Glomerular visceral epithelial cell (primary cell): Measurements from ENCODE around the gene PRRT4.
A peak's percentile ranks its signal among the peaks of the same experiment; 100 is the strongest.

Source experiments
- DNase-seq: peaks from one replicate; pipeline ENCODE4 v3.0.0-alpha.2; 2016; ENCODE audit errors: extremely low spot score

PRRT4 gene

DNA sequence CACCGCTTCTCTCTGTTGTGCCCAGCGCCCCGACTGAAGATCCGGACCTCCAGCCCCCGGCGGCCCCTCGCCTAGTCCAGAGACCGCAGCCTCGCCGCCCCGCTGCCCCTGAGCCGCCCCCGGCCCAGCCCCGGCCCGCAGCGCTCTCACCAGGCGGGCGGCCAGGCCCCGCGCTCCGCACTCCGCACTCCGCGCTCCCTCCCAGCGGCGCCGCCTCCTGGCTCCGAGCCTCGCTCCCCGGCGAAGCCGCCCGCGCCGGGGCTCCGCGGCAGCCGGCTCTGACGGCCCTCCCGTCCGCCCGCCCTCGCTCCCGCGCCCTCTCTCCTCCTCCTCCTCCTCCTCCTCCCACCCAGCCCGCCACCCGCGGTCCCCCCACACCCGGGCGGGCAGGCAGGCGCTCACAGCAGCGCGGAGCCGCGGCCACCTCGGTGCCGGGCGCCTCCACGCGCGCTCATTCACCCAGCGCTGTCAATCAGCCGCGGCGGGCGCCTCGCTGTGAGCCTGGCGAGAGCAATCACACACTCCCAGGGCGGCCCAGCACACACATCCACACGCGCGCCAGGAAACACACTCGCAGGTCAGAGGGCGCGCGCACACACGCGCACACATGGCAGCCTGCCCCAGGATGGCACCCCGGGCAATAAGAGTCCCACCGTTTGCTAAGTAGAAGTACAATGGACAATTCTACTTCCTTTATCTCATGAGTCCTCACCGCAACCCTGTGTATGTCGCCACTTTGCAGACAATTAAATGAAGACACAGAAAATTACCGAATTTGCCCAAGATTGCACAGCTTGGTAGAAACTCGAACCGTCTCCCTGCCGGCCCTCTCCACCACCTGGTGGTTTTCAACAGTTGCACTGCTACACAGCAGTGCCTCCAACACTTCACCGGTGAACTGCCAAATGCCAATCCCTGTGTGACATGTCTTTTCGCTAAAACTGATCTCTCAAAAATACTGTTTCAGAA lies at the start of gene PRRT4:
Gene PRRT4 (minus strand): TSS at position 280 of the 969 bp plus-strand sequence.
- DNase-seq: peak; percentile 15

DNA sequence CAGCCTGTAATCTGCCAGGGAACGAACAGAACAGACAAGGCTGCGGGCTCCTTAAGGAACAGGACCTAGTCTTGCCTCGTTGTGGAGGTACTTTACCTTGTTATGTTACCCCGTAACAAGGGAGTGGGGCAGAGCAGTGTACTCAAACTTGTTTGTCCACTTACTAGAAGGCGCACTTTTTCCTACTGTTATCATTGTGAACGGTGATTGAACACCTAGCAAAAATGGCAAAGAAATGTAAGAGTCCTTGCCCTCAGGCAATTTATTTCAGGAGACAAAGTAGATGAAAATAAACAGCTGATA lies 48.9 kb upstream of the PRRT4 start:
- DNase-seq: no peak

DNA sequence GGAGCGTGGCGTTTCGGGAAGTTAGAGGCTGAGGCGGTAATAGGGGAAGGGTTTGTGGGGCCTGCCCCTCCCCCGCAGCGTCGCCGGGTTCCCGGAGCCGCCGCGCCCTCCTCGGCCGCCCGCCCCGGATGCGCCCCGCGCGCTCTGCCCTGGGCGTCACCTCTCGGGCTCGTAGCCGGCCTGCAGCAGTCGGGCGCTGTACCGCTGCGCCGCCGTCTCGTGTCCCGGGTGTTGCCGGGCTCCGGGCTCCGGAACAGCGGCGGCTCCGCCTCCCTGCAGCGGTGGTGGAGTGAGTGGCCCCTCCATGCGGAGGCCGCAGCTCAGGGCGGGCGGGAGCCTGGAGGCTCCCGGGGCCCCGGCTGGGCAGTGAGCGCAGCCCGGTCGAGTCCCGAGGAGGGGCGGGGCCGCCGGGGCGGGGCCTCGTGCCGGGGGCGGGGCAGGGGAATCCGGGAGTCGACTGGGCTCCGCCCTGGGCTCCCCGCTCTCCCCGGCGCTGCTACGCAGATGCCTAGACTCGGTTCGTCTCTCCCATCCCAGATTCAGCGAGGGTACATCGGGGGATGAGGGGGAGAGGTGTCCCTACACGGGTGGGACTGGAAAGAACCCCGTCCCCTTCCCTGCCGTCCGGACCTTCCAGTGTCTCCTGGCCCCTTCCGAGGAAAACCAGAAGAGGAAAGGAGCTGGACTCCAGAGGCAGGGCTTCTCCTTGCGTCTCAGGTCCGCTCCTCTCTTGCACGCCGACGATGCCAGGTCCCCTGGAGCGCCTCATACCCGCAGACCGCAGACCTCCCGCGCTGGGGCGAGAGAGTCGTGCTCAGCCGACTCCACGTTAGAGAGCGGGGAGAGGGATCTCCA lies 48.3 kb upstream of the PRRT4 start, which contains the start of gene IMPDH1:
Gene IMPDH1 (minus strand): TSS at position 387 of the 855 bp plus-strand sequence. CDS start 81 bp downstream, at position 306.
- peak; percentile 83 for DNase-seq

DNA sequence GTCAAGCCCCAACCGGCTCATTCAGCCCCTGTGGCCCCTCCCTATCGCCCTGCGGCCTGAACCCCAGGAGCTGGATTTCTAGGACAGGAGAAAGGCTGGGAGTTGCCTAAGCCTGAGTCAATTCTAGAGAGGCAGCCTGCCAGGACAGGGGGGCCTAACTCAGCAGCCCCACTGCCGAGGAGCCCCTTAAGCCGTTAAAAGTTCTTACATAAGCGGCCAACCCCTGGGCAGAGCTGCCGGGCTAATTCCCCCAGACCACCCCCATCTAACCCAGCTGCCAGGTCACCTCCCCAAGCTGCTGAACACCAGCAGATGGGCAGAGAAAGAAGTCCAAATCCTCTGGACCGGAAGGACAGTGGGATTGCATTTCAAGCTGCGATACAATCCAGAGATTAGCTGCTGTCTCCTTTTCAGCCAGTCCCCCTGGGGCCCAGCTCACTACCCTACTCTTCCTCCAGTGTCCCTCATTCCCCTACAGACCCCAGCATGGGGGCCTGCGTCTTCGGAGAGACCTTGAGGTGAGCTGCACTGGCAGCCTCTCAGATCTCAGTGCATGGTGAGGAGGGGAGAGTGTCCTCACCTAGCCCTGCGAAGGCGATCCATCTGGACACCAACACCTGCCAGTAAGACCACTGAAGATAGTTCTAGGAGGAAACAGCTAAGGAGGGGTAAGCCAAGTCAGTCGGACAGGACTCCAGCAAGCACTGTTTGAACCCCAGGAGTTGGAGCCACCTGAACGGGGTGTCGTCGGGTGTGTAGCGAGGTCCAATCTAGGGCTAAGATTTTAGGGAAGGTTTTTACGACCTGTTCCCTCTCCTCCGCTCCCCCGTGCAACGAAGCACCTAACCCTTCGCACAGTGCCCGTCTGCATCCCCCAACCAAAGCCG lies 47.5 kb upstream of the PRRT4 start:
- DNase-seq: no peak

DNA sequence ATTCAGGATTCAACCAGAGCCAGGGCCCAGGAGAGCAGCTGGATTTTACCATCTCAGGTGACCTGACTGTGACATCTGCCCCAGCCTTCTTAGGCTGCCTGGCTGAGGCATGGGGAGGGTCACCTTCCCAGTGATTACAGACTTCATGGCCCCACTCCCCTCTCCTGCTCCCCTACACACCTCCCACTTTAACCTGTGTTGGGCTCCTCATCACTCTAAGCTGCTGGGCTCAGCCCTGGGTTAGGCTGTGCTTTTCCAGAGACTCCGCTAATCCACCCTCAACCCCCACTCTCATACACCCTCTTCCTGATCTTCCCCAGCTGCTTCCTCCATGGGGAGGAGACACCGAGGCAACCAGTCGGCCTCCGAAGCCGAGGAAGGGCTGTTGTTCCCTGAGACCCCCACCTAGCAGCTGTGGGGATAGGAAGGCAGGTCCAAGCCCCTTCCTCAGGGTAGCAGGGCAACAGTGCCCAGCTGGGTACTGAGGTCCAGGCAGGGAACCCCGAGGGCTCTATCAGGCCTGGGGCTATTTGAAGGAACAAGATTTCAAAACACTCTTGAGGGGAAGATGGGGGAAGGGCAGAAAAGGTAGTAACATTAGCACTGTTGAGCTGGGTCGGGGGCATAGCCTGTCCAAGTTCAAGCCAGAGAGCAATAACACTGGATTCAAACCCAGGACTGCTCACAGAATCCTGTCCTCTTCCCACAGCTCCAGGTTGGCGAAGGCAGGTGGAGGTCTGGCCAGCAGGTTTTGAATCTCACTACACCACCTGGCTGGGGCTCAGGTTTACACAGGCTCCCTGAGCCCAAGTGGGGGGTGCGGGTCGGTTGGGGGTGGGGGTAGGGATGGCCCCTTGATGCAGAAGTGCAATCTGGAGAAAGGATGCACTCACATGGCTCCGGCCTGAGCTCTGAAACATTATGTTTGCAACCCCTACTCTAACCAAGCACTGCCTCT lies 46.5 kb upstream of the PRRT4 start:
- no peak for DNase-seq

DNA sequence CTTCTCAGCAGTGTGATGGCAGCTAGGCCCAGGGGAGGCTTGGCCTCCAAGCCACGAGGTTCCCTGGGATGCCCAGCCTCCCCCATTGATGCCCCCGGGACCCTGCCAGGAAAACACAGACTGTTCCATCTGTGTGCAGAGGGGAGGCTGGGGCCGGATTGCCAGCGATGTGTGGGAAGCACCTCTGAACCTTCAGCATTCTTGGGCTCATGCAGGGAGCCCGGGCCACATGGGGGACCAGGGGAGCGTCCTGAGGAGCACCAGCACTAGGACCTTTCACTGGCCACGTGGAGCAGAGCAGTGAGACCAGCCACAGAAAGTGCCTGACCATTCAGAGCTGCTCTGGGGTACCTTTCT lies 45.7 kb upstream of the PRRT4 start:
- no peak for DNase-seq

DNA sequence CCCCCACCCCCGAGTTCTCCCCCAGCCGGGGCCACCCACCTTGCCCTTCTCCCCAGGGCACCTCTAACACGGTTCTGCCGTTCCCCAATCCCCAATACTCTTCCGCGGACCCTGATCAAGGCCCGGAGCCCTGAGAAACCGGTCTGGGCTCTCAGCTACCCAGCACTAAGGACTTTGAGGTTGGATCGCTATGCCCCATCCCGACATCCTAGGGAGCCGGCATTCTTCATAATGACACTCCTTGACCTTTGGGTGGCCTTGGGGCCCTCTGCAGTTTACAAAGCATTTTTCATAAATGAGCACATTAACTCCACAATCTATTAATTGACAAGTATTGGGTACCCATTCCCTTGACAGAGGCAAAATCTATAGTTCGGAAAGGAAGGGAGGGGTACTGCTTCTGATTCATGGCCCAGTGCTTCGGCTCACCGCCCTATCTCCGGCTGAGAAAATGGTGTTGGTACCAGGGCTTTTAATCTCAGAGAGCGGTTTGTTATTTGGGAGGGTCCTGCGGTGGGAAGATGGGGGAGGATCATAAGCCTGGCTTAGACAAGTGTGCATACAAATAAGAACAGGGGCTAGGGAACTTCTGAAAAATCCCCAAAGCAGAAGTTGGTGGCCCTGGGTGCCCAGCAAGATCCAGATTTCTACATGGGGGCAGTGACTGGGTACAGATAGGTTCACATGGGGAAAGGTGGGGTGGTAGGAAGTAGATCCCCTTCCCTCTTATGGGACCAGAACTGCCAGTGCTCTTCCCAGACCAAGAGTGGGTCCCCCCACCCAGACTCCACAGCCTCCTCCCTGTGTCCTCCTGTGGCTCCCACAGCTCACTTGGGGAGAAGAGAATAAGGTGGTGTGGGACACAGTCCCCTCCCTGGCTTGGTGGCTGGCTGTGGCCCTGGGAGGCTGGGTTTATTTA lies 45.1 kb upstream of the PRRT4 start:
- no peak for DNase-seq

DNA sequence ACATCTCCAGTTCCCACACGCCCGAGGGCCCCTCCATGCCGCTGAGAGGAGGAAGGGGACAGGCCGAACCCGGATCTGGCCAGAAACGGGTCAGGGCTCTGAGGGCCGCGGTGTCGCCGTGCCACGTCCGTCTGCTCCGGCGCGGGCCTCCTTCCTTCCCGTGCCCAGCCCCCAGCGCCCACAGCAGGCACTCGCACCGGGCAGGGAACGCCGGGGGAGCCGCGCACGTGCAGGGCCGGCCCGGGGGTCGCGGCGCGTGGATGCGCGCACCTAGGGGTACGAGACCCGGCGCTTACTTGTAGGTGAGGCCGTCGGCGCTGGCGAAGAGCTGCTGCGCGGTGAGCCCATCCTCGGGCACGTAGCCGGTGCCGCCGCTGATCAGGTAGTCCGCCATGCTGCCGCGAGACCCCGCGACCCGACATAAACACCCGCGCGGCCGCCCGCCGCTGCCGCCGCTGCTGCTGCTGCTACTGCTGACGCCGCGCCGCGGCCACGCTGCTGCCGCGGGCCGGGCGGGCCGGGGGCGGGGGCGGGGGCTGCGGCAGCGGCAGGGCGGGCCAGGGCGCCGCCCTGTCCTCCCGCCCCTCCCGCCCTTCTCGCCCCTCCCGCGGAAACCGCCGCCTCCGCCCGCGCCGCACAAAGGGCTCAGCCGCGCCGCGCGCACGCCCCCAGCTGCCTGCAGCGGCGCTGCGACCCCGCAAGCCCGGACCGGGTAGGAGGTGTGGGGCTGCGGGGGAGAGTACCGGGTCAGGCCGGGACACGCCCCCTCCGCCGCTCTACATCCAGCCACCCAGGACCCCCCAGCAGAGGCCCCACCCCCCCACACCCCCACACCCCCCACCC lies 44.2 kb upstream of the PRRT4 start:
- DNase-seq: peak; percentile 55

DNA sequence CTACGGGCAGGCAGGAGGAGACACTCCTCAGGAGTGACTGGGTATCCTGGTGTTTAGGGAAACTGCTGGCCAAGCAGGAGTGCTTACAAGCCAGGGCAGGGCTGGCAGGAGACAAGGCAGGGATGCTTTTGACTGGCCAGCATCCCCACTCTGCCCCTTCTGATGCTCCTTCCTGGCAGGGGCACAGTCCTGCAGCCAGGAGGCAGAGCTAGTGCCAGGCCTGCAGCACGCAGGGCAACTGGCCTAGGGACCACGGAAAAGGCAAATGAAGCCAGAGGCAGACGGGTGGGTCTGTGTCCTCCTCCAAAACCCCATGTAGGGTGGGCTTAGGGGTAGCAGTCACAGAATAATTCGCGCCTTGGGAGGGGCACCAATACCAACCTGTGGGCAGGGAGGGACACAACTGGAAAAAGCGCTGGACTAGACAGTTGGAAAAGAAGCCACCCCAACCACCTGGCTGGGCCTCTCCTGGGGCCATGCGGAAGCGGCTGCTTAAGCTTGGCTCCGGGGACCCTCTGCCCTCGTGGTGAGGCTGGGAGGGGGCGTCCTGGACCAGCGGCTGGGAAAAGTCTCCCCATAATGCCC lies 43.5 kb upstream of the PRRT4 start:
- peak; percentile 15 for DNase-seq

DNA sequence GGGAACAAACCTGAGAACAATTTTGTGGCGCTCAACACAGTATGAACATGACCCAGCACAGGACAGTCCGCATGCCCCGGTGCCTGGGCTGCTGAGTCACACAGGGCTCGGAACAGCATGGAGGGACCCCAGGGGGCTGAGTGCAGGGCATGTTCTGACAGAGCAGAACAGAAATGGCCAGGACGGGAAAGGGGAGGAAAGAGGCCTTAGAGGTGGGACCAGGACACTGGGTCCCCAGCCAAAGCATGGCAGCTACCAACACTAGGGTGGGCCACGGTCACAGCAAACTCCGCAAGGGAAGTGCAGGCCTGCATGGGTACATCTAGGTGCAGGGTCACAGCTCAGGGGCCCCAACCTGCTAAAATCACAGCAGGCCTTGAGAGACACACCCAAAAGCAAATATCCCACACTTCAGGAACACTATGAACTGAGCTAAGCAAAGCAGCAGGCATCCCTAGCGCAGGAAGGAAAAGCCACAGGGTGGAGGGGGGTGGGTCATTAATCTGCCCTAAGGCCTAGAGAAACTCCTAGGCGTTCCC lies 42.7 kb upstream of the PRRT4 start:
- DNase-seq: no peak

DNA sequence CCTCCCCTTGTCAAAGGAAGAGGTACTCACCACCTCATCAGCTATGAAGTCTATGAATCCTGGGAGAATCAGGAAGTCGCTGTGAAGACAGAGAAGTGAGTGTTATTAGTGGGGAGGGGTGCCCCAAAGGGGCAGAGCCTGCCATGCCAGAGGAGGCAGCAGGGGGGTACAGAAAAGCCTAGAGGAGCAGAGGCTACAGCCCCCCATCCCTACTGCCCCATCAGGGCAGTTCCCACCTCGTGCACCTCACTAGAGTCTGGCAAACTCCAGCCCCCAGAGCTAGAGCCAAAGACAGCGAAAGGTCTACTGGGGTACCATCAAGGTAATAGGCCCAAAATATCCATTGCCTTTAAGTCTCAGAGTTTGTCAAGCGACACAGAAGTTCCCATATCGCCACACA lies 42.2 kb upstream of the PRRT4 start:
- DNase-seq: no peak

DNA sequence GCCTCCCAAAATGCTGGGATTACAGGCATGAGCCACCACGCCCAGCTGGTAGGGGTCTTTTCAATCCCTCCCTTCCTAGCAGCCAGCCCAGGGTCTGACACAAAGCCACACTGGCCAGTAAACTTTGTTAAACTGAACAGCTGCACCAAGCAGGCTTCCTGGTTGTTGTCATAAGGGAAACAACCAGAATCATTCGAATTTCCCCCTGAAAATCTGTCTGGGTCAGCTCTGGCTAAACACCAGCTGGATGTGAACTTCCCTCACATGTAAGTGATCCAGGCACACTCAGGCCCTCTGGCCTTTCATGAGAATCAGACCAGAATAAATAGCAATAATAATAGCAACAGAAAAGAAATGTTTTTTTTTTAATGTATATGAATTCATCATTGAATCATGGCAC lies 40.9 kb upstream of the PRRT4 start:
- DNase-seq: no peak

DNA sequence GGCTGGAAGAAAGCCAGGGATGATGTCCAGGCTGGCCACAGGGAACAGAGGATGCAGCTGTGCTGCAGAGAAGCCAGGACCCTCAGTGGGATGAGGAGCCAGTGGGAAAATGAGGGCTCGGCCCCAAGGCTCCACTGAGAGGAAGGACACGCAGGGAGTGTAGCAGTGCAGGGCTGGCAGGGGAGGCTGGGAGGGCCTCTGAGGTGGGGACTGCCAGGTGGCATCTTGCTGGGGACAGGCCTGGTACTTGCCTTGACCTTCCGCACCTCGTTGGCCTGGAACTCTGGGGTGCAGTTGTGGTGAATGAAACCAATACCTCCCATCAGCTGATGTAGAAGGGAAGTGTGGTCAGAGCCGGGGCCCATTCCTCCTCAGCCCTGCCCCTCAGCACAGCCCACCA lies 39.1 kb upstream of the PRRT4 start:
- DNase-seq: no peak

DNA sequence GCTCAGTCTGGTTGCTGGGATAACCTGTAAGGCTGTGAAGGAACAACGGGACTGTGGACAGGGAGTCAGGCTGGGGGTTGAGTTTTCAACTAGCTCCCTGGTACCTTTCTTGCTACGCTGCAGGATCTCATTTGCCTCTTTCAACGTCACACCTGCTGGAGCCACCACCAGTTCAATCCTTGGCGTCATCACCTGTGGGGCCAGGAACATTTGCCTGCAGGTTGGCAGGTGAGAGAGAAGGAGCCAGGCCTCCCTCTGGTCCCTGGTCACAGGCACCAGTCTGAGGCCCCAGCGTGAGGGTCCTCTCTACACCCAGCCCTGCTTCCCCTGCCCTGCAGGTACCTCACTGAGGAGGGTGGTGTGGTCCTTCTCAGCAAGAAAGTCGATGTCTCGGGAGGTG lies 38.5 kb upstream of the PRRT4 start:
- DNase-seq: no peak

DNA sequence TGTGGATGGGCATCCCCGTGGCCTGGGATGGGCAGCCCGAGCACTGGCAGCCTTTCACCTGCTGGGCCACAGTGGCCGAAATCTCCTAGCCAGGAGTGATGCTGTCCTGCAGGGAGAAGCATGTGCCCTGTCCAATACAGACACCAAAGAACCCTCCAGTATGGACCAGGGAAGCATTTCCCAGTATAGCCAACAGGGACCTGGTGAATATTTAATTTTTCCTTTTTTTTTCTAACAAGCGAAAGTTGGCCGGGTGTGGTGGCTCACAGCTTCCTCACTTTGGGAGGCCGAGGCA lies 37.3 kb upstream of the PRRT4 start:
- DNase-seq: no peak

DNA sequence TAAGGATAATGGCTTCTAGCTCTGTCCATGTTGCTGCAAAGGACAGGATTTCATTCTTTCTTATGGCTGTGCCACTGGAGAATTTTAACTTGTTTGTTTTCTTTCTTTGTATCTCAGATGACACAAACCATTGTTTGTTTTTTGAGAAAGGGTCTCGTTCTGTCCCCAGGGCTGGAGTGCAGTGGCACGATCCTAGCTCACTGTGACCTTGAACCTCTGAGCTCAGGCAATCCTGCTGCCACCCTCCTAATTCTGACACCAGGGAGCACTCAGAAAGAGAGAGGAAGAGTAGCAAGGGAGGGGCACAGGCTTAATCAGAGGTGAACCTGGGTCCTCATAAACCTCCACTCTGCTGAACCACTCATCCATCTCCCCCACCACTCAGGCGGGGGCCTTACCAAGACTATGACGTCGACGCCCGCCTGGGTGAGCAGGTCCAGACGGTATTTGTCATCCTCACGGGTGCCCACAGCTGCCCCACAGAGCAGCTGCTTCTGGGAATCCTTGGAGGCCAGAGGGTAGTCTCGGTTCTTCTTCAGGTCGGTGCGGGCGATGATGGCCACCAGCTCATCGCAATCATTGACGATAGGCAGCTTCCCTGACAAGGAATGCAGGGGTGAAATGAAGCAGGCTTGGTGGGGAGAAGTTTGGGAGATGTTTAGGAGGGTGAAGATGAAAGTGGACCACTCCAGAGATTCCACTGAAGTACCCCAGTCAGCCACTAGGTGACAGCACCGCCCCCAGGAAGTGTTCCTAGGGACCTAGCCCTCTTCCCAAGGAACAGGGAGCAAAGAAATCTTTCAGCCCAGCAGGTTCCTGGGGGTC lies 36.7 kb upstream of the PRRT4 start:
- DNase-seq: peak; percentile 53

DNA sequence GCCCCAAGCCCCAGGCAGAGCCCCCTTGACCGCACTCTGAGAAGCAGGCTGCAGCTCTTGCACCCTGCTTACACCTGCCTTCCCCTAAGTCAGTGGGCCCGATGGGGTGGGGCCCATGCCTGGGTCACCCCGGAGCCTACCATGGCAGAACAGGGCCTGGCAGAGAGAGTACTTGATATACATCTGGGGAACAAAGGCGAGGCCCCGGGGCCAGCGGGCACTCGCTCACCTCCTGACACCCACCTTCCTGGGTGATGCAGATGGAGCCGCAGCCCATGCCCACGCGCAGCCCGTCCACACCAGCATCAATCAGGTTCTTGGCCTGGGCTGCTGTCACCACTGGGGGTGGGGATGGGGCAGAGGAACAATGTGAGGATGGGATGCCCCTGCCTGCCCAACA lies 34.9 kb upstream of the PRRT4 start:
- no peak for DNase-seq
